HepG2 (cell line): ENCODE measurements around the gene KRTAP5-6. TPM values are rescaled to one million over a fixed set of nuclear protein-coding genes. Genes with fewer than 3 reads are reported as not detected.

Source experiments
- DMTF1 ChIP-seq: sonication (generic); formaldehyde crosslinking; IDR thresholded peaks from 2 replicates; pipeline ENCODE4 v1.4.0; 2020; ENCODE audit warnings: mild to moderate bottlenecking, missing genetic modification reagents
- HOXA9 ChIP-seq: sonication (generic); formaldehyde crosslinking; IDR thresholded peaks from 2 replicates; pipeline ENCODE4 v1.8.1; 2022; ENCODE audit warnings: missing genetic modification reagents, mild to moderate bottlenecking, moderate library complexity, borderline replicate concordance
- ISL2 ChIP-seq: sonication (generic); formaldehyde crosslinking; IDR thresholded peaks from 2 replicates; pipeline ENCODE4 v1.5.0; 2020; ENCODE audit warnings: missing genetic modification reagents
- NCOA1 ChIP-seq: sonication (generic); formaldehyde crosslinking; IDR thresholded peaks from 2 replicates; pipeline ENCODE4 v1.9.0; 2021; ENCODE audit warnings: missing genetic modification reagents
- NCOA5 ChIP-seq: sonication (generic); formaldehyde crosslinking; IDR thresholded peaks from 2 replicates; pipeline ENCODE4 v1.4.0; 2020; ENCODE audit warnings: missing genetic modification reagents
- NFAT5 ChIP-seq: sonication (generic); formaldehyde crosslinking; IDR thresholded peaks from 2 replicates; pipeline ENCODE4 v1.4.0; 2020; ENCODE audit warnings: missing genetic modification reagents
- NPAS2 ChIP-seq: sonication (generic); formaldehyde crosslinking; IDR thresholded peaks from 2 replicates; pipeline ENCODE4 v1.8.0; 2022; ENCODE audit warnings: mild to moderate bottlenecking, missing genetic modification reagents, borderline replicate concordance
- PHF5A ChIP-seq: IDR thresholded peaks from one replicate; pipeline ENCODE4 v1.6.1; 2018; ENCODE audit warnings: low read depth, missing genetic modification reagents; ENCODE audit not compliant: unreplicated experiment
- POLR2G ChIP-seq: fragments of 200-400 bp; formaldehyde crosslinking; IDR thresholded peaks from 2 replicates; pipeline ENCODE4 v1.6.1; 2018; ENCODE audit warnings: mild to moderate bottlenecking, low read depth, low read length, moderate library complexity
- RBAK ChIP-seq: sonication (generic); formaldehyde crosslinking; IDR thresholded peaks from 2 replicates; pipeline ENCODE4 v1.5.1; 2020; ENCODE audit warnings: mild to moderate bottlenecking, missing genetic modification reagents
- REPIN1 ChIP-seq: sonication (generic); formaldehyde crosslinking; IDR thresholded peaks from 2 replicates; pipeline ENCODE4 v1.8.0; 2022; ENCODE audit warnings: missing genetic modification reagents, low read depth, mild to moderate bottlenecking, borderline replicate concordance
- SOX13 ChIP-seq, 3 experiments: fragments of 450-650 bp in 1 of 3; sonication (generic) in 1 of 3; formaldehyde crosslinking in 1 of 3; IDR thresholded peaks in 2 of 3; conservative IDR thresholded peaks in 1 of 3; 2 replicates each; pipeline versions ENCODE4 v1.5.0 to v1.6.1; 2016 to 2020; ENCODE audit warnings: antibody characterized with exemption in 1 of 3, mild to moderate bottlenecking in 1 of 3, missing compliant biosample characterization in 1 of 3, missing genetic modification reagents in 1 of 3, moderate library complexity in 1 of 3
- ZEB1 ChIP-seq: IDR thresholded peaks from 2 replicates; pipeline ENCODE4 v1.6.1; 2012; ENCODE audit warnings: mild to moderate bottlenecking, low read depth, inconsistent platforms; ENCODE audit not compliant: insufficient replicate concordance
- ZFX ChIP-seq: sonication (generic); formaldehyde crosslinking; IDR thresholded peaks from 2 replicates; pipeline ENCODE4 v1.4.0; 2020; ENCODE audit warnings: mild to moderate bottlenecking, low read depth, missing genetic modification reagents, moderate library complexity
- ZNF232 ChIP-seq: sonication (generic); formaldehyde crosslinking; IDR thresholded peaks from 2 replicates; pipeline ENCODE4 v1.4.0; 2020; ENCODE audit warnings: missing genetic modification reagents, borderline replicate concordance
- ZNF264 ChIP-seq: sonication (generic); formaldehyde crosslinking; IDR thresholded peaks from 2 replicates; pipeline ENCODE4 v1.4.0; 2020; ENCODE audit warnings: missing genetic modification reagents
- ZNF431 ChIP-seq: sonication (generic); formaldehyde crosslinking; IDR thresholded peaks from 2 replicates; pipeline ENCODE4 v1.9.0; 2022; ENCODE audit warnings: missing genetic modification reagents, low read depth, mild to moderate bottlenecking, borderline replicate concordance
- ZNF563 ChIP-seq: sonication (generic); formaldehyde crosslinking; IDR thresholded peaks from 2 replicates; pipeline ENCODE4 v1.8.0; 2022; ENCODE audit warnings: mild to moderate bottlenecking, moderate library complexity, missing genetic modification reagents
- ZNF605 ChIP-seq: sonication (generic); formaldehyde crosslinking; IDR thresholded peaks from 2 replicates; pipeline ENCODE4 v1.8.0; 2022; ENCODE audit warnings: mild to moderate bottlenecking, missing genetic modification reagents
- ZNF644 ChIP-seq: IDR thresholded peaks from 2 replicates; pipeline ENCODE4 v1.6.1; 2016; ENCODE audit warnings: low read depth
- ZNF709 ChIP-seq: sonication (generic); formaldehyde crosslinking; IDR thresholded peaks from 2 replicates; pipeline ENCODE4 v1.5.0; 2020; ENCODE audit warnings: mild to moderate bottlenecking, missing genetic modification reagents
- ZNF746 ChIP-seq: sonication (generic); formaldehyde crosslinking; IDR thresholded peaks from 2 replicates; pipeline ENCODE4 v1.8.0; 2022; ENCODE audit warnings: mild to moderate bottlenecking, missing genetic modification reagents
- ZSCAN12 ChIP-seq: sonication (generic); formaldehyde crosslinking; IDR thresholded peaks from 2 replicates; pipeline ENCODE4 v1.9.0; 2021; ENCODE audit warnings: mild to moderate bottlenecking, missing genetic modification reagents
- polyA plus RNA-seq, 8 experiments: library from polyadenylated mRNA; depleted of rRNA in 3 of 8; stranded (reverse) in 7 of 8; unstranded in 1 of 8; fragments of >200 nt; fragmentation: Illumina TruSeq in 4 of 8; extraction: Trizol in 4 of 8; gene quantifications; 2 replicates each; pipeline versions ENCODE4 v1.2.1 to v1.2.3, GENCODE V29; 2011 to 2016; ENCODE audit warnings: low read depth in 4 of 8, missing spikeins in 1 of 8, mixed read lengths in 1 of 8; ENCODE audit not compliant: insufficient read depth in 1 of 8
- total RNA-seq, 5 experiments: library from RNA; depleted of rRNA; stranded (reverse); fragments of >200 nt; fragmentation: Illumina TruSeq; extraction: Trizol; gene quantifications; 2 replicates each; pipeline ENCODE4 v1.2.3, GENCODE V29; 2016; ENCODE audit warnings: low read depth in 1 of 5

KRTAP5-6 gene
- total and polyA plus RNA-seq, 2 of the 13 experiments (the other 11 are each of a cell fraction or from before 2014, with no cell fraction given) = not detected

- TF ChIP-seq ZNF431 (CRISPR knock-in tag) (0 out of 2 replicates have a peak, but pooled peaks have one; percentile 42), ZFX (CRISPR knock-in tag) (peak; percentile 91), ZSCAN12 (CRISPR knock-in tag) (no peak), NCOA5 (CRISPR knock-in tag) (no peak), PHF5A (CRISPR knock-in tag) (peak; percentile 27), ISL2 (peak; percentile 65), NFAT5 (CRISPR knock-in tag) (no peak), NPAS2 (CRISPR knock-in tag) (no peak), ZNF709 (CRISPR knock-in tag) (no peak), HOXA9 (no peak), NCOA1 (no peak), POLR2G (no peak), ZNF563 (CRISPR knock-in tag) (no peak), ZNF746 (CRISPR knock-in tag) (0 out of 2 replicates have a peak, but pooled peaks have one; percentile 68), ZNF232 (CRISPR knock-in tag) (no peak), RBAK (CRISPR knock-in tag) (no peak), DMTF1 (no peak), ZNF264 (0 out of 2 replicates have a peak, but pooled peaks have one; percentile 38), ZNF605 (no peak), REPIN1 (CRISPR knock-in tag) (no peak), ZEB1 (no peak), ZNF644 (no peak), SOX13 (IDR thresholded peaks at IDR 0.05) (no peak; the same call in 1 of the 2 replicates), SOX13 (CRISPR knock-in tag; conservative IDR thresholded peaks at IDR 0.05 in 1 of 2, IDR thresholded peaks at IDR 0.05 in 1 of 2) (peak in 1 of 2 experiments; percentile 55; a peak in 1 of 4 replicates)
Measured at GRCh38 chr11:1654388-1655167, 42.4 kb upstream of the KRTAP5-6 start (continued).
